ENCODE data around the gene RNF41. TPM values are rescaled to one million over a fixed set of nuclear protein-coding genes. Genes with fewer than 3 reads are reported as not detected.

The RNF41 gene
- total RNA-seq, 5 donors from 2014 or later (not counting 1 experiment from before 2014, with no cell fraction given), result 26.3 to 43.1 (median 39.4) TPM

GRCh38 chr12:56154818-56155217 lies 66.9 kb downstream of the RNF41 start:
- Mint-ChIP-seq H3K36me3 (peaks cover 16% of the 10 kb centered on the region), H3K27ac (no peak overlapping the region)
- POLR2A ChIA-PET, result interaction anchor here in 1 of 2 donors (0.5 to 0.7 kb wide), 2 partner anchors 58 to 492 kb away, joined by 3 to 4 read pairs; no protein-coding TSS in a partner anchor

GRCh38 chr12:56154246-56154771 lies 67.4 kb downstream of the RNF41 start:
- ChIA-PET POLR2A (interaction anchor here in 1 of 2 donors (0.7 kb wide), 1 partner anchor 492 kb away, joined by 3 read pairs; no protein-coding TSS in a partner anchor), CTCF (interaction anchor here (0.5 to 1.1 kb wide), 3 partner anchors 18 to 205 kb away, joined by 3 to 4 read pairs (median 4); partner anchors contain the start of genes ESYT1 (in 1 of the 2) and STAT2 (in 1 of the 2))
- Histone ChIP-seq H3K27ac (ENCODE audit: low read length) (no peak overlapping the region), H3K27me3 (replicated peaks in 1 of 2; ENCODE audit: control insufficient read depth in 2 of 2, extremely low read depth in 1 of 2, insufficient read depth in 2 of 2, low read length in 1 of 2) (no peaks in the 10 kb centered on the region), H3K4me1 (ENCODE audit: control insufficient read depth in 1 of 2, extremely low read depth in 1 of 2, insufficient read depth in 2 of 2, low read length in 2 of 2) (peaks cover 11 to 38% of the 10 kb centered on the region in 2 experiments), H3K4me3 (ENCODE audit: control insufficient read depth in 1 of 2, extremely low read depth in 1 of 2, low read length in 1 of 2) (no peak overlapping the region), H3K36me3 (ENCODE audit: control insufficient read depth in 2 of 2, extremely low read depth in 1 of 2, insufficient read depth in 1 of 2, low read length in 1 of 2) (peaks cover 3 to 5% of the 10 kb centered on the region in 2 donors), H3K9me3 (no peaks in the 10 kb centered on the region)
- ATAC-seq (replicated peaks in 1 of 4) (no peak), DNase-seq (no peak)
- Mint-ChIP-seq H3K36me3 (peaks cover 11% of the 10 kb centered on the region), H3K4me3 (no peak overlapping the region), H3K9me3 (no peaks in the 10 kb centered on the region), H3K27me3 (no peaks in the 10 kb centered on the region), H3K27ac (no peak overlapping the region), H3K4me1 (peaks cover 39 to 62% (median 55%) of the 10 kb centered on the region in 3 donors)
- WGBS (ENCODE audit: insufficient coverage), result no CpG with 5 or more reads among the region's 1 CpG

More at GRCh38 chr12:56154818-56155217, 66.9 kb downstream of the RNF41 start:
- peak overlapping the region in 2 of 3 donors; percentile 18 to 97 for H3K4me3 Mint-ChIP-seq
- peaks cover 15 to 43% of the 10 kb centered on the region in 2 experiments for H3K4me1 ChIP-seq (ENCODE audit: control insufficient read depth in 1 of 2, extremely low read depth in 1 of 2, insufficient read depth in 2 of 2, low read length in 2 of 2)
- WGBS (ENCODE audit: insufficient coverage), result 98% methylated on average over 4 of the region's 5 CpGs
- H3K4me1 Mint-ChIP-seq, result peaks cover 44 to 67% (median 60%) of the 10 kb centered on the region in 3 donors
- ATAC-seq (replicated peaks in 1 of 4) (no peak), DNase-seq (no peak)
- H3K9me3 ChIP-seq, result no peaks in the 10 kb centered on the region
- no peak overlapping the region for H3K27ac ChIP-seq (ENCODE audit: low read length)
- H3K27me3 ChIP-seq (replicated peaks in 1 of 2; ENCODE audit: control insufficient read depth in 2 of 2, extremely low read depth in 1 of 2, insufficient read depth in 2 of 2, low read length in 1 of 2), result no peaks in the 10 kb centered on the region
- CTCF ChIA-PET, result interaction anchor here in 1 of 2 donors (0.6 to 1.1 kb wide), 2 partner anchors 27 to 32 kb away, joined by 3 to 4 read pairs; partner anchors contain the start of gene ESYT1
- H3K27me3 Mint-ChIP-seq, result no peaks in the 10 kb centered on the region
- H3K9me3 Mint-ChIP-seq, result no peaks in the 10 kb centered on the region
- H3K36me3 ChIP-seq (ENCODE audit: control insufficient read depth in 2 of 2, extremely low read depth in 1 of 2, insufficient read depth in 1 of 2, low read length in 1 of 2), result peaks cover 3 to 5% of the 10 kb centered on the region in 2 donors
- H3K4me3 ChIP-seq (ENCODE audit: control insufficient read depth in 1 of 2, extremely low read depth in 1 of 2, low read length in 1 of 2), result no peak overlapping the region

GRCh38 chr12:56153678-56154065 lies 68.0 kb downstream of the RNF41 start:
- Histone ChIP-seq H3K27ac (ENCODE audit: low read length) (no peak overlapping the region), H3K4me1 (ENCODE audit: control insufficient read depth in 1 of 2, extremely low read depth in 1 of 2, insufficient read depth in 2 of 2, low read length in 2 of 2) (peaks cover 11 to 32% of the 10 kb centered on the region in 2 experiments), H3K36me3 (ENCODE audit: control insufficient read depth in 2 of 2, extremely low read depth in 1 of 2, insufficient read depth in 1 of 2, low read length in 1 of 2) (peaks cover 3 to 5% of the 10 kb centered on the region in 2 donors), H3K4me3 (ENCODE audit: control insufficient read depth in 1 of 2, extremely low read depth in 1 of 2, low read length in 1 of 2) (no peak overlapping the region), H3K27me3 (replicated peaks in 1 of 2; ENCODE audit: control insufficient read depth in 2 of 2, extremely low read depth in 1 of 2, insufficient read depth in 2 of 2, low read length in 1 of 2) (no peaks in the 10 kb centered on the region), H3K9me3 (no peaks in the 10 kb centered on the region)
- no peaks in the 10 kb centered on the region for H3K27me3 Mint-ChIP-seq
- ATAC-seq (replicated peaks in 1 of 4), result no peak
- CTCF ChIA-PET, result interaction anchor here (0.5 to 1.1 kb wide), 3 partner anchors 18 to 206 kb away, joined by 3 to 4 read pairs (median 4); partner anchors contain the start of genes ESYT1 (in 1 of the 2) and STAT2 (in 1 of the 2)
- no peak overlapping the region for H3K27ac Mint-ChIP-seq
- H3K4me1 Mint-ChIP-seq, result peaks cover 33 to 56% (median 49%) of the 10 kb centered on the region in 3 donors
- WGBS (ENCODE audit: insufficient coverage), result 89% methylated on average over 4 of the region's 5 CpGs
- DNase-seq, result no peak
- peak overlapping the region in 2 of 3 donors; percentile 85 to 93 for H3K4me3 Mint-ChIP-seq
- no peaks in the 10 kb centered on the region for H3K9me3 Mint-ChIP-seq
- peaks cover 7% of the 10 kb centered on the region for H3K36me3 Mint-ChIP-seq
- POLR2A ChIA-PET, result no interaction called here

GRCh38 chr12:56152756-56153677 lies 68.7 kb downstream of the RNF41 start:
- H3K4me1 ChIP-seq (ENCODE audit: control insufficient read depth in 1 of 2, extremely low read depth in 1 of 2, insufficient read depth in 2 of 2, low read length in 2 of 2), result peaks cover 11 to 32% of the 10 kb centered on the region in 2 experiments
- H3K27ac Mint-ChIP-seq, result peak overlapping the region; percentile 96 to 99
- H3K9me3 Mint-ChIP-seq, result no peaks in the 10 kb centered on the region
- DNase-seq (no peak), ATAC-seq (replicated peaks in 1 of 4) (no peak)
- peak overlapping the region; percentile 85 to 93 (median 93) for H3K4me3 Mint-ChIP-seq
- H3K27me3 ChIP-seq (replicated peaks in 1 of 2; ENCODE audit: control insufficient read depth in 2 of 2, extremely low read depth in 1 of 2, insufficient read depth in 2 of 2, low read length in 1 of 2), result no peaks in the 10 kb centered on the region
- WGBS (ENCODE audit: insufficient coverage), result 0% methylated on average over 2 of the region's 8 CpGs
- POLR2A ChIA-PET, result no interaction called here
- no peaks in the 10 kb centered on the region for H3K9me3 ChIP-seq
- peaks cover 33 to 51% (median 47%) of the 10 kb centered on the region in 3 donors for H3K4me1 Mint-ChIP-seq
- CTCF ChIA-PET, result interaction anchor here in 1 of 2 donors (1.0 kb wide), 1 partner anchor 207 kb away, joined by 3 read pairs; the partner anchor contains the start of gene STAT2
- peak overlapping the region; percentile 58 to 80 for H3K4me3 ChIP-seq (ENCODE audit: control insufficient read depth in 1 of 2, extremely low read depth in 1 of 2, low read length in 1 of 2)
- H3K36me3 Mint-ChIP-seq, result peaks cover 4% of the 10 kb centered on the region
- peaks cover 3 to 5% of the 10 kb centered on the region in 2 donors for H3K36me3 ChIP-seq (ENCODE audit: control insufficient read depth in 2 of 2, extremely low read depth in 1 of 2, insufficient read depth in 1 of 2, low read length in 1 of 2)
- H3K27ac ChIP-seq (ENCODE audit: low read length), result peak overlapping the region; percentile 87
- no peaks in the 10 kb centered on the region for H3K27me3 Mint-ChIP-seq

Other genes with a start within 250 kb of the RNF41 start
- gene RAB5B, start 247.8 kb downstream of the RNF41 start, total RNA-seq, result 10 to 100 TPM; 58.6 to 99.8 (median 85.7) TPM
- 1 to 10 TPM; 2.6 to 7.3 (median 3.2) TPM for gene SUOX, start 224.6 kb downstream of the RNF41 start, total RNA-seq
- gene IKZF4, start 200.9 kb downstream of the RNF41 start, total RNA-seq, result 10 to 100 TPM in 3 of 5 donors, 1 to 10 TPM in 2; 6.1 to 14.9 (median 13.2) TPM
- 100 to 1,000 TPM in 1 of 5 donors, 10 to 100 TPM in 4; 30.3 to 141 (median 49.9) TPM for gene RPS26, start 180.0 kb downstream of the RNF41 start, total RNA-seq
- 10 to 100 TPM in 1 of 5 donors, 1 to 10 TPM in 3, under 1 TPM in 1; 0.93 to 24.0 (median 8.2) TPM for gene ERBB3, start 141.8 kb downstream of the RNF41 start, total RNA-seq
- gene PA2G4, start 117.4 kb downstream of the RNF41 start, total RNA-seq, result 100 to 1,000 TPM in 3 of 5 donors, 10 to 100 TPM in 2; 67.5 to 113 (median 104) TPM
- gene RPL41, start 105.3 kb downstream of the RNF41 start, total RNA-seq, result 1,000 to 10,000 TPM; 4,612 to 5,648 (median 5,133) TPM
- 10 to 100 TPM in 3 of 5 donors, 1 to 10 TPM in 2; 8.4 to 15.1 (median 11.4) TPM for gene ZC3H10, start 103.7 kb downstream of the RNF41 start, total RNA-seq
- gene ESYT1, start 93.7 kb downstream of the RNF41 start, total RNA-seq, result 100 to 1,000 TPM; 181 to 298 (median 276) TPM
- gene MYL6B, start 69.3 kb downstream of the RNF41 start, total RNA-seq, result 10 to 100 TPM in 1 of 5 donors, 1 to 10 TPM in 4; 5.9 to 12.4 (median 7.7) TPM
- gene MYL6, start 63.6 kb downstream of the RNF41 start, total RNA-seq, result 100 to 1,000 TPM; 506 to 663 (median 569) TPM
- 100 to 1,000 TPM; 135 to 160 (median 159) TPM for gene SMARCC2, start 32.4 kb downstream of the RNF41 start, total RNA-seq
- 10 to 100 TPM; 11.8 to 19.1 (median 14.0) TPM for gene NABP2, start 2.4 kb upstream of the RNF41 start, total RNA-seq
- gene SLC39A5, start 8.1 kb upstream of the RNF41 start, total RNA-seq, result 1 to 10 TPM in 1 of 5 donors, under 1 TPM in 2, not detected in 2; 0.57 to 1.4 (median 0.58) TPM
- gene ANKRD52, start 36.5 kb upstream of the RNF41 start, total RNA-seq, result 10 to 100 TPM; 35.8 to 51.0 (median 43.1) TPM
- 10 to 100 TPM; 29.9 to 38.4 (median 31.9) TPM for gene COQ10A, start 45.0 kb upstream of the RNF41 start, total RNA-seq
- 100 to 1,000 TPM; 135 to 166 (median 159) TPM for gene CS, start 78.4 kb upstream of the RNF41 start, total RNA-seq
- 10 to 100 TPM; 52.9 to 92.8 (median 90.8) TPM for gene CNPY2, start 94.1 kb upstream of the RNF41 start, total RNA-seq
- gene PAN2, start 112.1 kb upstream of the RNF41 start, total RNA-seq, result 100 to 1,000 TPM; 126 to 187 (median 164) TPM
- 10 to 100 TPM; 16.3 to 29.9 (median 27.6) TPM for gene IL23A, start 117.0 kb upstream of the RNF41 start, total RNA-seq
- gene STAT2, start 138.2 kb upstream of the RNF41 start, total RNA-seq, result 100 to 1,000 TPM; 117 to 187 (median 162) TPM
- not detected for gene APOF, start 140.9 kb upstream of the RNF41 start, total RNA-seq
- gene TIMELESS, start 227.5 kb upstream of the RNF41 start, total RNA-seq, result 1 to 10 TPM; 5.0 to 7.5 (median 6.4) TPM
- gene MIP, start 232.7 kb upstream of the RNF41 start, total RNA-seq, result not detected
- 1 to 10 TPM; 4.7 to 7.3 (median 5.5) TPM for gene SPRYD4, start 246.7 kb upstream of the RNF41 start, total RNA-seq

Measured in T-cell (primary cell).